Medulla oblongata (tissue), 1 donor: ENCODE measurements around the gene SRSF9.
A peak's percentile ranks its signal among the peaks of the same experiment; 100 is the strongest.

Source experiments
- DNase-seq: peaks from one replicate; pipeline ENCODE4 v3.0.0-alpha.2; 2015; ENCODE audit errors: extremely low spot score

SRSF9 gene

GRCh38 chr12:120413901-120414695 is 55.5 kb downstream of the SRSF9 start:
- peak; percentile 69 for DNase-seq

GRCh38 chr12:120412421-120412820 is 57.1 kb downstream of the SRSF9 start:
- DNase-seq: no peak
